HCT116 (cell line): ENCODE results near the gene SYCP2. TPM values are rescaled to one million over a fixed set of nuclear protein-coding genes. Genes with fewer than 3 reads are reported as not detected.

ENCODE experiments used
- ATAC-seq: fragments of 200-7000 bp; cut with Tn5 transposase; 2 replicates; pipeline ENCODE4 v1.9.1; 2020; ENCODE audit warnings: mild to moderate bottlenecking, moderate library complexity
- BruUV-seq: library from RNA; stranded (reverse); fragments of 400-500 nt; replicated peaks from 2 replicates; lab custom pipeline; 2021; lab: Mats Ljungman, UMichigan
- CTCF ChIA-PET: fragments of 300-600 bp; sonication (Branson Sonifier 250); formaldehyde crosslinking; loops from one replicate; lab custom pipeline; 2021; ENCODE audit warnings: antibody characterized with exemption; lab: Charles Lee
- POLR2A ChIA-PET: fragments of 300-600, 350-600 bp; sonication (Branson Sonifier 250); formaldehyde crosslinking; loops from one replicate; lab custom pipeline; 2021; ENCODE audit warnings: antibody characterized with exemption; lab: Charles Lee
- RAD21 ChIA-PET, 2 experiments: fragments of 300-600 bp; sonication (Branson Sonifier 250); formaldehyde crosslinking; loops; one replicate each; lab custom pipeline; 2023; ENCODE audit warnings: low total read pairs in 2 of 2; ENCODE audit not compliant: uncharacterized antibody in 2 of 2, unreplicated experiment in 2 of 2, low non-redundant PET in 1 of 2; lab: Charles Lee
- DNase-seq: peaks from one replicate; pipeline ENCODE4 v3.0.0-alpha.2; 2010; ENCODE audit warnings: low read depth, low spot score
- H2AFZ ChIP-seq: fragments of 200-600 bp; shearing (Covaris generic), sonication (generic); 2 replicates; pipeline ENCODE4 v1.6.1; 2017; ENCODE audit warnings: low read depth, mixed run types, mixed read lengths, antibody characterized with exemption, low read length; ENCODE audit not compliant: poor library complexity, severe bottlenecking
- H3K27ac ChIP-seq: 2 replicates; pipeline ENCODE4 v1.5.1; 2012; ENCODE audit warnings: low read depth, low read length
- H3K27me3 ChIP-seq: fragments of 200-600 bp; sonication (generic); 2 replicates; pipeline ENCODE4 v1.6.1; 2016; ENCODE audit warnings: mixed run types, low read length, mixed read lengths; ENCODE audit not compliant: insufficient read depth
- H3K36me3 ChIP-seq, 2 experiments: fragments of 200-500 bp in 1 of 2; fragments of 200-600 bp in 1 of 2; sonication (Bioruptor generic) in 1 of 2; sonication (generic) in 1 of 2; 2 replicates each; pipeline versions ENCODE4 v1.5.1 to v1.6.1; 2014 to 2016; ENCODE audit warnings: low read length in 2 of 2, inconsistent platforms in 1 of 2, mixed read lengths in 1 of 2, mixed run types in 1 of 2; ENCODE audit not compliant: insufficient read depth in 2 of 2, control insufficient read depth in 1 of 2
- H3K4me1 ChIP-seq, 2 experiments: fragments of 200-600 bp in 1 of 2; sonication (generic) in 1 of 2; 2 replicates each; pipeline versions ENCODE4 v1.5.1 to v1.6.1; 2012 to 2017; ENCODE audit warnings: low read length in 2 of 2, inconsistent platforms in 1 of 2, mild to moderate bottlenecking in 1 of 2, mixed read lengths in 1 of 2, mixed run types in 1 of 2, moderate library complexity in 1 of 2; ENCODE audit not compliant: insufficient read depth in 2 of 2, control insufficient read depth in 1 of 2
- H3K4me2 ChIP-seq: fragments of 200-600 bp; sonication (generic); 2 replicates; pipeline ENCODE4 v1.6.1; 2017; ENCODE audit warnings: mixed run types, low read length, mixed read lengths
- H3K4me3 ChIP-seq, 2 experiments: fragments of 200-600 bp in 1 of 2; sonication (generic) in 1 of 2; replicated peaks in 1 of 2; 2 replicates each; pipeline ENCODE4 v1.5.1; 2011 to 2016; ENCODE audit warnings: low read length in 2 of 2, control low read depth in 1 of 2, low read depth in 1 of 2, mild to moderate bottlenecking in 1 of 2, mixed read lengths in 1 of 2, mixed run types in 1 of 2
- H3K79me2 ChIP-seq: fragments of 200-600 bp; sonication (generic); 2 replicates; pipeline ENCODE4 v1.6.1; 2017; ENCODE audit warnings: mild to moderate bottlenecking, mixed run types, low read length, moderate library complexity, mixed read lengths; ENCODE audit not compliant: insufficient read depth
- H3K9ac ChIP-seq: fragments of 200-600 bp; sonication (generic); 2 replicates; pipeline ENCODE4 v1.6.1; 2016; ENCODE audit warnings: low read length, mixed read lengths
- H3K9me2 ChIP-seq: fragments of 200-600 bp; sonication (generic), shearing (Covaris generic); 2 replicates; pipeline ENCODE4 v1.6.1; 2017; ENCODE audit warnings: mixed run types, mild to moderate bottlenecking, moderate library complexity; ENCODE audit not compliant: insufficient read depth
- H3K9me3 ChIP-seq, 2 experiments: fragments of 200-500 bp in 1 of 2; fragments of 200-600 bp in 1 of 2; sonication (Bioruptor generic) in 1 of 2; sonication (generic) in 1 of 2; 2 replicates each; pipeline ENCODE4 v1.6.1; 2014 to 2017; ENCODE audit warnings: low read length in 2 of 2, mixed read lengths in 2 of 2, inconsistent platforms in 1 of 2, low read depth in 1 of 2, mild to moderate bottlenecking in 1 of 2, mixed run types in 1 of 2, moderate library complexity in 1 of 2; ENCODE audit not compliant: control insufficient read depth in 1 of 2, insufficient read depth in 1 of 2
- H4K20me1 ChIP-seq: fragments of 200-600 bp; sonication (generic), shearing (Covaris generic); 2 replicates; pipeline ENCODE4 v1.6.1; 2017; ENCODE audit warnings: mixed run types, mild to moderate bottlenecking, moderate library complexity; ENCODE audit not compliant: insufficient read depth
- EGR1 ChIP-seq: IDR thresholded peaks from 2 replicates; pipeline ENCODE4 v1.6.1; 2012; ENCODE audit warnings: low read depth
- EZH2phosphoT487 ChIP-seq: fragments of 200-600 bp; IDR thresholded peaks from 2 replicates; pipeline ENCODE4 v1.6.1; 2018; ENCODE audit warnings: antibody characterized with exemption, borderline replicate concordance
- JUND ChIP-seq: IDR thresholded peaks from 2 replicates; pipeline ENCODE4 v1.6.1; 2012
- RAD21 ChIP-seq: IDR thresholded peaks from 2 replicates; pipeline ENCODE4 v1.6.1; 2012; ENCODE audit warnings: low read depth, mild to moderate bottlenecking
- SRF ChIP-seq: IDR thresholded peaks from 2 replicates; pipeline ENCODE4 v1.6.1; 2012; ENCODE audit warnings: low read depth
- YY1 ChIP-seq: IDR thresholded peaks from 2 replicates; pipeline ENCODE4 v1.6.1; 2011; ENCODE audit warnings: low read length, low read depth, moderate library complexity, mild to moderate bottlenecking; ENCODE audit not compliant: insufficient replicate concordance; ENCODE audit errors: extremely low read depth
- ZFX ChIP-seq: fragments of 450-650 bp; IDR thresholded peaks from 2 replicates; pipeline ENCODE4 v1.6.1; 2017
- ZNF274 ChIP-seq: fragments of 200-500 bp; sonication (Bioruptor generic); IDR thresholded peaks from 2 replicates; pipeline ENCODE4 v1.6.1; 2014; ENCODE audit warnings: mild to moderate bottlenecking, low read depth, low read length, inconsistent platforms
- intact Hi-C: fragments of 100-400 bp; cut with micrococcal nuclease; formaldehyde crosslinking; loops from 2 replicates; pipeline ENCODE4 v1.10.0; 2022
- total RNA-seq: library from RNA; stranded (reverse); gene quantifications from one replicate; pipeline ENCODE4 v1.2.1, GENCODE V29; 2021; ENCODE audit not compliant: unreplicated experiment
- TF ChIP-seq, protein P1 (sequence below): IDR thresholded peaks from 2 replicates; pipeline ENCODE4 v1.6.1; 2011; ENCODE audit warnings: mild to moderate bottlenecking, low read length, moderate library complexity; ENCODE audit not compliant: insufficient replicate concordance; ENCODE audit errors: extremely low read depth
- TF ChIP-seq, protein P2 (sequence below), 3 experiments: fragments of 200-600 bp in 1 of 3; sonication (generic) in 1 of 3; IDR thresholded peaks in 2 of 3; conservative IDR thresholded peaks in 1 of 3; 2 replicates each; pipeline ENCODE4 v1.5.1; 2012 to 2017; ENCODE audit warnings: low read depth in 2 of 3, low read length in 2 of 3, antibody characterized with exemption in 1 of 3, borderline replicate concordance in 1 of 3, control low read depth in 1 of 3, mild to moderate bottlenecking in 1 of 3, mixed read lengths in 1 of 3, mixed run types in 1 of 3, moderate library complexity in 1 of 3; ENCODE audit not compliant: insufficient read depth in 1 of 3
- TF ChIP-seq, protein P3 (sequence below): IDR thresholded peaks from 2 replicates; pipeline ENCODE4 v1.6.1; 2012
- TF ChIP-seq, protein P4 (sequence below): IDR thresholded peaks from 2 replicates; pipeline ENCODE4 v1.6.1; 2012

The SYCP2 gene
- total RNA-seq, 1 experiment from 2014 or later: 0.59 TPM

DNA sequence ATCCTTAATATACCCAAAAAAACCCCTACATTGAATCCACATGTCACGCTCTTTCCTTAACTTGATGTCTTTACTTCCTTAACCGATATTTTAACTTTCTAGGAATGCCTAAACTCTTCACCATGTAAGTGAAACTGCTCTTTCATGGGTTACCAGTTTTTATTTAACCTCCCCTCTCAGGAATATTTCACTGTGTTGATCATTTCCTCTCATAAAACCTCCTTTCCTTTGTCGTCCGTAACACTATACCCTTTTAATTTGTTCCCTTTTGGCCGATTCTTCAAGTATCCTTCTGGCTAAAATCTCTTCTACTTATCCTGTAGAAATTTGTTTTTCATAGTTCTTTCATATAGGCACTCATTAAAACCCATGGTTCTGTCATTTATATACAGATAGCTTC lies 24.6 kb downstream of the SYCP2 start:
- intact Hi-C loops: no loop called here
- CTCF ChIA-PET: no interaction called here
- no peaks in the 10 kb centered on the region for H3K36me3 ChIP-seq
- TF ChIP-seq RAD21: no peak
- TF ChIP-seq, protein P1, sequence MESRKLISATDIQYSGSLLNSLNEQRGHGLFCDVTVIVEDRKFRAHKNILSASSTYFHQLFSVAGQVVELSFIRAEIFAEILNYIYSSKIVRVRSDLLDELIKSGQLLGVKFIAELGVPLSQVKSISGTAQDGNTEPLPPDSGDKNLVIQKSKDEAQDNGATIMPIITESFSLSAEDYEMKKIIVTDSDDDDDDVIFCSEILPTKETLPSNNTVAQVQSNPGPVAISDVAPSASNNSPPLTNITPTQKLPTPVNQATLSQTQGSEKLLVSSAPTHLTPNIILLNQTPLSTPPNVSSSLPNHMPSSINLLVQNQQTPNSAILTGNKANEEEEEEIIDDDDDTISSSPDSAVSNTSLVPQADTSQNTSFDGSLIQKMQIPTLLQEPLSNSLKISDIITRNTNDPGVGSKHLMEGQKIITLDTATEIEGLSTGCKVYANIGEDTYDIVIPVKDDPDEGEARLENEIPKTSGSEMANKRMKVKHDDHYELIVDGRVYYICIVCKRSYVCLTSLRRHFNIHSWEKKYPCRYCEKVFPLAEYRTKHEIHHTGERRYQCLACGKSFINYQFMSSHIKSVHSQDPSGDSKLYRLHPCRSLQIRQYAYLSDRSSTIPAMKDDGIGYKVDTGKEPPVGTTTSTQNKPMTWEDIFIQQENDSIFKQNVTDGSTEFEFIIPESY: no peak
- TF ChIP-seq, protein P2, sequence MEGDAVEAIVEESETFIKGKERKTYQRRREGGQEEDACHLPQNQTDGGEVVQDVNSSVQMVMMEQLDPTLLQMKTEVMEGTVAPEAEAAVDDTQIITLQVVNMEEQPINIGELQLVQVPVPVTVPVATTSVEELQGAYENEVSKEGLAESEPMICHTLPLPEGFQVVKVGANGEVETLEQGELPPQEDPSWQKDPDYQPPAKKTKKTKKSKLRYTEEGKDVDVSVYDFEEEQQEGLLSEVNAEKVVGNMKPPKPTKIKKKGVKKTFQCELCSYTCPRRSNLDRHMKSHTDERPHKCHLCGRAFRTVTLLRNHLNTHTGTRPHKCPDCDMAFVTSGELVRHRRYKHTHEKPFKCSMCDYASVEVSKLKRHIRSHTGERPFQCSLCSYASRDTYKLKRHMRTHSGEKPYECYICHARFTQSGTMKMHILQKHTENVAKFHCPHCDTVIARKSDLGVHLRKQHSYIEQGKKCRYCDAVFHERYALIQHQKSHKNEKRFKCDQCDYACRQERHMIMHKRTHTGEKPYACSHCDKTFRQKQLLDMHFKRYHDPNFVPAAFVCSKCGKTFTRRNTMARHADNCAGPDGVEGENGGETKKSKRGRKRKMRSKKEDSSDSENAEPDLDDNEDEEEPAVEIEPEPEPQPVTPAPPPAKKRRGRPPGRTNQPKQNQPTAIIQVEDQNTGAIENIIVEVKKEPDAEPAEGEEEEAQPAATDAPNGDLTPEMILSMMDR (IDR thresholded peaks at IDR 0.05 in 2 of 3, conservative IDR thresholded peaks at IDR 0.05 in 1 of 3; ENCODE audit: borderline replicate concordance in 1 of 3, insufficient read depth in 1 of 3, low read depth in 2 of 3, low read length in 2 of 3): no peak
- TF ChIP-seq, protein P3, sequence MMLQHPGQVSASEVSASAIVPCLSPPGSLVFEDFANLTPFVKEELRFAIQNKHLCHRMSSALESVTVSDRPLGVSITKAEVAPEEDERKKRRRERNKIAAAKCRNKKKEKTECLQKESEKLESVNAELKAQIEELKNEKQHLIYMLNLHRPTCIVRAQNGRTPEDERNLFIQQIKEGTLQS: no peak
- TF ChIP-seq JUND: no peak
- TF ChIP-seq, protein P4, sequence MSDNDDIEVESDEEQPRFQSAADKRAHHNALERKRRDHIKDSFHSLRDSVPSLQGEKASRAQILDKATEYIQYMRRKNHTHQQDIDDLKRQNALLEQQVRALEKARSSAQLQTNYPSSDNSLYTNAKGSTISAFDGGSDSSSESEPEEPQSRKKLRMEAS: no peak
- TF ChIP-seq SRF: no peak
- no peak for TF ChIP-seq YY1
- TF ChIP-seq EGR1: no peak
- TF ChIP-seq ZFX: no peak
- no peak for TF ChIP-seq EZH2phosphoT487
- TF ChIP-seq ZNF274: no peak
- no peak overlapping the region for H3K4me3 ChIP-seq
- no peaks in the 10 kb centered on the region for H3K9me2 ChIP-seq
- no peaks in the 10 kb centered on the region for H3K4me1 ChIP-seq
- BruUV-seq: no TSS peak
- H3K4me2 ChIP-seq: no peak overlapping the region
- no peak overlapping the region for H2AFZ ChIP-seq
- no peaks in the 10 kb centered on the region for H3K9me3 ChIP-seq
- ATAC-seq: no peak
- H4K20me1 ChIP-seq: no peaks in the 10 kb centered on the region
- no peaks in the 10 kb centered on the region for H3K79me2 ChIP-seq
- no peak overlapping the region for H3K27ac ChIP-seq
- H3K9ac ChIP-seq: no peak overlapping the region
- H3K27me3 ChIP-seq: peaks cover 46% of the 10 kb centered on the region
- DNase-seq: no peak
- RAD21 ChIA-PET: no interaction called here
- POLR2A ChIA-PET: no interaction called here
